Lower leg skin (tissue), 3 donors: ENCODE measurements around the gene EEF2K.

Source experiments
- CTCF ChIP-seq, 3 donors: fragments of 450-650 bp; IDR thresholded peaks; one replicate each; pipeline ENCODE4 v1.5.1; 2016; ENCODE audit warnings: antibody characterized with exemption in 3 of 3, mild to moderate bottlenecking in 3 of 3, moderate library complexity in 2 of 3
- POLR2A ChIP-seq, 2 donors: fragments of 450-650 bp; IDR thresholded peaks; one replicate each; pipeline ENCODE4 v1.6.1; 2016 to 2017; ENCODE audit warnings: antibody characterized with exemption in 2 of 2, mild to moderate bottlenecking in 1 of 2, moderate library complexity in 1 of 2

- no peak for TF ChIP-seq CTCF (IDR thresholded peaks at IDR 0.05)
- TF ChIP-seq POLR2A (IDR thresholded peaks at IDR 0.05) = no peak
Observed at GRCh38 chr16:22164482-22164881, 41.6 kb upstream of the EEF2K start.
